GM19397 (cell line): Measurements from ENCODE around the gene HES6.

Experiments
- ATAC-seq: cut with Tn5 transposase; IDR thresholded peaks from one replicate; pipeline ENCODE4 v1.9.1; 2021; ENCODE audit warnings: mild to moderate bottlenecking, moderate library complexity; ENCODE audit not compliant: unreplicated experiment

The HES6 gene

DNA sequence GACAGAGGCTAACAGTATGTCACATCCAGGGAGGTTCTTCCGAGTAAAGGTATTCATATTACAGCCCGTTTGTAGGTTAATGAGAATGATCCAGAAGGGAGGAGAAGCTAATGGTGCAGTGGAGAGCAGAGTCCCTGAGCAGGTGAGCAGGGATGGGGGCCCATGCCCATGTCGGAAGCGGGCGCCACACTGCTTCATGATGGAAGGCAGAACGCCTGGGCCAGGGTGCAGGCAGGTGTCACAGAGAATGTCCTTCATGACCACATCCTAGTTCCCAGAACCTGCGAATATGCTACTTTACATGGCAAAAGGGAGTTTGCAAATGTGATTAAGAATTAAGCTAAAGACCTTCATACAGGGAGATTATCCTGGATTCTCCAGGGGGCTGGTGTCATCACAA, 4.0 kb downstream of the HES6 start:
- ATAC-seq: no peak

DNA sequence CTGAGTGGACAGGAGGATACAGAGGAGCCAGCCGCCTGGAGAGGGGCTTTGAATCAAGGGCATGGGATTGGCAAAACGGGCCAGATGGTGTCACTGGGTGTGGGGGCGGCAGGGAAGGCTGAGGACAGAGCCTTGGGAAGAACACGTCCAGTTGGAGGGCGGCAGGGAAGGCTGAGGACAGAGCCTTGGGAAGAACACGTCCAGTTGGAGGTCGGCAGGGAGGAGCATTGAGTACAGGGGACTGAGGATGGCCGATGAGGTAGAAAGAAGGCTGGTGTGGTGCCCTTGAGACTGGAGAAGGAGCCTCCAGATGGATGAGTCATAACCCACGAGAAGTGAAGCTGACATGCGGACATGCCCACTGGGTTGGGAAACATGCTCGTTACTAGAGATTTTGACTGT, 4.5 kb downstream of the HES6 start:
- ATAC-seq: no peak

DNA sequence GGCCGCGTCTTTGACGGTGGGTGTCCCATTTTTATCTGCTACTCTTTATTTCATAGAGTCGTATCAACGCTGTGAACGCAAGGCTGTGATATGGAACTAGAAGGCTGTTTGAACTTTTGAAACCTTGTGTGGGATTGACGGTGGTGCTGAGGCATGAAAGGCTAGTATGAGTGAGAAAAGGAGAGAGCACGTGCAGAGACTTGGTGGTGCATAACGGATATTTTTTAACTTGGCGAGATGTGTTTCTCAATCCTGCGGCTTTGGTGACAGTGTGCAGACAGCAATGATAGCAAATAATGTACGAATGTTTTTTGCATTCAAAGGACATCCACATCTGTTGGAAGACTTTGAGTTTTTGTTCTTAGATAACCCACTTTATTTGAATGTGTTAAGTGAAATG, 6.2 kb downstream of the HES6 start:
- no peak for ATAC-seq

DNA sequence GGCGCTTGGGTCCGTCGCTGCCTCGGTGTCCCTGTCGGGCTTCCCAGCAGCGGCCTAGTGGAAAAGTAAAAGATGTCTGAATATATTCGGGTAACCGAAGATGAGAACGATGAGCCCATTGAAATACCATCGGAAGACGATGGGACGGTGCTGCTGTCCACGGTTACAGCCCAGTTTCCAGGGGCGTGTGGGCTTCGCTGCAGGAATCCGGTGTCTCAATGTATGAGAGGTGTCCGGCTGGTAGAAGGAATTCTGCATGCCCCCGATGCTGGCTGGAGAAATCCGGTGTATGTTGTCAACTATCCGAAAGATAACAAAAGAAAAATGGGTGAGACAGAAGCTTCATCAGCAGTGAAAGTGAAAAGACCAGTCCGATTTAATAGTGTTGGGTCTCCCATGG, 8.0 kb downstream of the HES6 start:
- no peak for ATAC-seq

DNA sequence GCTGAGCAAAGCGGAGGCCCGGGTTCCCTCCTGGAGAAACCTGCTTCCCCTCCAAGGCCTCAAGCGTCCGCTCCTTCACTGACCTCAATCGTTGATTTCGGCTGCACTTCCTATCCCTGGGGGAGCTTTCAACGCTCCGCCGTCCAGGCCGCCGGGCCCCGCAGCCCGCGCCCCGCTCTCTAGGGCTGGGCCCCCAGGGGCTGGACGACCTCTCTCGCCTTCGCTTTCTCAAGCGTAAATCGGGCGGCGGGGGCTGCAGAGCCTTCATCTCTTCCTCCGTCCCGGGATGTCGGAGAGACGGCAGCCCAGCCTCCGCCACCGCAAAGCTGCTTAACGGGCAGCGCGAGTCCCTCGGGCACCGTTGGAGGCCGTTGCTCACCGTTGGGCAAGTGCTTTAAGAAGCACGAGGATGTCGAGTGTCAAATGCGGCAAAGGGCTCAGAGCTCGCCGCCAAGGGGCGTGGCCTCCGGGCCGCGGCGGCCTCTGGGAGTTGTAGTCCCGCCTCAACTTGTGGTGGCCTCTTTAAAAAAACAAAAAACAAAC, 8.5 kb downstream of the HES6 start:
- ATAC-seq: peak; percentile 55

DNA sequence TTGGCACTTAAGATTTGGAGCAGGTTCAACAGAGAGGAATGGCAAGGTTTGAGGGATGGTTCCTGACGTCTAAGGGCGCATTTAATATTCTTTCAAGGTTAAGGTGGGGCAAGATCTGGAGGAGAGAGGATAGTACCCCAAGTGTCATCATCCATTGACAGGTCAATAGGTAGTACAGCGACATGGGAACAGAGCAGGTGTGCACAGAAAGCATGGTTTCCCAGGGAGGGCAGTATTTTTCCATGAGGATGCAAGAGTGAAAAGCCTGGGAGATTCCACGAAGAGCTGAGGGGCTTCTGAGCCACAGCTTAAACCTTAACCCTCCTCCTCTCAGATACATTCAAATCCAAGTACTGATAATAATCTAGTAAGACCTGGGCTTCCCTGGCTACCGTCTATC, 9.1 kb downstream of the HES6 start:
- no peak for ATAC-seq

DNA sequence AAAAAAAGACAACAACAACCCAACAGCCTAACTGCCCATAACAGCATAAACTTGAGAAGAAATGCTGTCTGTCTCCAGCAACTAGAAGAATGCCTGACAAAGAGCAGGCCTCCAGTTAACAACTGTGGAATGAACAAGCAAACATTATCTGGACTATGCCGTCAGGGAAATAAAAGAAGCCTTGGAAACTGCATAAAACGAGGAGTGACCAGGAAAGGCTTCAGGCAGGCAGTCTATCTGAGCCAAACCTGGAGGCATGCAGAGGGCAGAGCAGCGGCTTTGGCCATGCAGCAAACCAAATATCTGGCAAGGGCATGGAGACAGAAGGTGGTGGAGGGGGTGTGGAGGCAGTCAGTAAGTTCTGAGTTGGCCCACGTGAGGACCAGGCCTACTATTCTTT, 11.1 kb downstream of the HES6 start:
- ATAC-seq: no peak

DNA sequence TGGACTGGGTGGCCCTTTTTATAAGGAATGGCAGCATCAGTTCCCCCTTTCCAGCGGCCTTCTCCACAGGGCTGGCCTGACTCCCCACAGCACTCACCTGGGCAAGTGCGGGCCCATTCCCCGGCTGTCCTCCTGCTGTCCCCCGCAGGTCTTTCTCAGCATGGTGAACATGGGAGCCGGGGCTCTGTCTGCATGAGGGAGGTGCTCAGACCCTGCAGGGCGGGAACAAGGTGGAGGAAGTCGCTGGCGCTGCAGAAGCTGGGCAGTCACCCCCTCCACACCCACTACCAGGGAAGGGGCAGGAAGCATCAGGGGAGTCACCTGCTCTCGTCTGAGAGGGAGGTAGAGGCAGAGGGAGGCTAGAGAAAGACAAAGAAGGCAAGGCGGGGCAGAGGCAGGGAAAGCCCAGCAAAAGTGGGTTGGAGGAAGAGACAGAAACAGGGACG, 12.2 kb downstream of the HES6 start:
- ATAC-seq: no peak

DNA sequence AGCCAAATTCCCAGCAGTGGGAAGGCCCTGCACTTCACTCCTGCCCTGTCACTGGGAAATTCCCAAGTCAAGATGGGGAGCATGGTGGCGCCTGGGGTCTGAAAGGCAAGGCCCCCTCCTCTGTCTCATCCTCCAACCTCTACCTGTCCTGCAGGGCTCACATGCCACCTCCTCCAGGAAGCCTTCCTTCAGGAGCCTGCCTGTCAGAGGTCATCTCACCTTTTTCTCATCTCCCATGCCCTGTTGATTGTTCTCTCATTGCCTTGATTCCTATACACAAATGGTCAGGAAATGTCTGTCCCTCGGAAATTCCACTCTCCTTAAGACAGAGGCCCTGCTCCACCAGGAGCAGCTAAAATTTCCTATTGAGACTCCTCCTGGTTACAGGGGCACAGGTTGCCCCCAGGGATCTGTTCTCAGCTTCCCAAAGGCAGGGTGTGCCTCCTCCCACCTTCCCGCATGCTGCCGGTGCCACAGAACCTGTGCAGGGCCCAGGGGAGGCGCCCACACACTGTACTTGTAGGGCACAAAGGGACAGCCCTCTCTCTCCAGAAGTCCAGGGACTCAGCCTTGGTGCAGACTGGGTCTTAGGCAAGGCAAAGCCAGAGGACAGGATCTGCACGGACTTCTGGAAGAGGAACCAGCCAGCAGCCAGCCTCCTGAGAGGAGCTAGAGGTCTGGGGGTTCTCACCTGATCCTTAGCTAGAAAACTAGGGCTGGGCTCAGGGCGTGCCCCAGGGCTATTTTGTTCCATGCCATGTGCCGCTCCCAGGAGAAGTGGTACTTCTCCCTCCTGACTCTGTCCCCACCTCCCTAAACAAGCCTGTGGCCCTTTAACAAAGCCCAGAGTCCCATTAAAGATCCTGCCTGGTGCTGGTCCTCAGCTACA, 12.9 kb downstream of the HES6 start:
- no peak for ATAC-seq

DNA sequence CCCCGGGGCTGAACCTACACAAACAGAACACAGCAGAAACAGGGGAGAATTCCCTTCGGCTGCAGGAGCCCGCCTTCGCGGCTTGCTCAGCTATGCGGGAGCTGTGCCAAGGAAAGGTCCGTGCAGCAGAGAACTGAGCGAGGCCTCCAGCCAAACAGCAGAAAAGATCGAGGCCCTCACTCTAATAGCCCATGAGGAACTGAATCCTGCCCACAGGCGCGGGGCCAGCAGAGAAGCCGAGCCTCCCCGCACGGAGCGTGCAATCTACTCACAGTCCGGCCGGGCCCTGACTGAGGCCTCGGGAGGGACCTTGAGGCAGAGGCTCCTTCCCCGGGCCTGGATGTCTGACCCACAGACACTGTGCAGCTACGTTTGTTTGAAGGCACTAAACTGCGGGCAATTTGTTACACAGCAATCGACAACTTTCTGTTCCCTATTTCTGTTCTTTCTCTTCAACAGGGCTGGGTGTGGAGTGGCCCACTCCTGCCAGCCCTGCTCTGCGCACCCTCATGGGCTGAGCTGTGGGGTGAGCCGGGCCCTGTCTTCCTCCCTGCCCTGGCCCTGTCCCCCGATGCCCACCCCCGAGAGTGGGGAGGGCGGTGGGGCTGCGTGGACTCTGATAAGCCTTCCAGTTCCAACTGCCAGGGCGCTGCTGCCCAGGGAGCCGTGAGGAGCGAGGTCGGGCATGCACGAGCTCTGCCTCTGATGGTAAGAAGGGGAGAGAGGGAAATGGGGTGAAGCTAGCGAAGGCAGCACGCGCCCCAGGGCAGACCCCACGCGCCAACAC, 13.7 kb downstream of the HES6 start:
- no peak for ATAC-seq

DNA sequence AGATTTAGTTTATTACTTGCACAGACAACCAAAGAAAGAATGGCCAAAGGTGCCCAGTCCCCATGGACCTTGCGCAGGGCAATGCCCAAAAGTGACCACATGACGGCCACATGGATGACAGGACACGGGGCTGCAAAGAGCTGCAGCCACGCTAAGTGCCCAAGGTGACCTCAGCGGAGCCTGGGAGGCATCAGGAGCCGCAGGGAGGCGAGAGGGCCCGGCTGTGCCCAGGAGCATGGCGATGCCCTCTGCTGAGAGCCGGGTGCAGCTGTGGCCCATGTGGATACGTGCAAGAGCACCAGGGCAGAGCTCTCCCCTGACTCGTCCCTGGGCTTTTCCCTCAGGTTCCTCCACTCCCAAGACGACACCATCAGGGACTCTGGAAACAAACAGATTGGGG, 14.7 kb downstream of the HES6 start:
- no peak for ATAC-seq

DNA sequence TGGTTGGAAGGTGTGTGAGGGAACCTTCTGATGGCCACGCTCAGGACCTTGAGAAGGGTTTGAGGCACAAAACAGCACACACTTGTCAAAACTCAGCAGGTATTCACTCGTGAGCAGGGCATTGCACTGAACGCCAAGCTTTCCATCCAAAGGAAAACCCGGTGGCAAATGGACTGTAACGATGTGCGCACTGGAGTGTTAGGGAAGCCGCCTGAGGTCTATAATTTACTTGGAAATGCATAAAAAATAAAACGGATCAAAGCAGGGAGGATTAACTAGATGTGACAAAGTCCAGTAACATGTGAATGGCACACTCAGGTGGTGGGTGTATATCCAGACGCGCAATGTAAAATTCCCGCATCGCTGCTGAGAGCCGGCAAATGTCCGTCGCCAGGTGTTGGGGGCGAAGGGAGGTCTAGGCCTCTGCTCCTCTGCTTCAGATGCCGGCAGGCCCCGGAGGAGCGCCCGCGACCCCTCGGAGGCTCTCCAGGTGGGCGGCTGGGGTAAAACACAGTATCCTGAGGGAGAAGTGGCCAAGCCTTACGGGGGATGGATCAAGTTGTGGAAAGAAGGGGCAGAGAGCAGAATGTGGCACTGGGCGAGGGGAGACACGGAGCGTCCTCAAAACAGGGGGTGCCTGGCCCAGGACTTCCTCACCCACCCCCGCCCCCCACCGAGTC, 15.3 kb downstream of the HES6 start:
- no peak for ATAC-seq

DNA sequence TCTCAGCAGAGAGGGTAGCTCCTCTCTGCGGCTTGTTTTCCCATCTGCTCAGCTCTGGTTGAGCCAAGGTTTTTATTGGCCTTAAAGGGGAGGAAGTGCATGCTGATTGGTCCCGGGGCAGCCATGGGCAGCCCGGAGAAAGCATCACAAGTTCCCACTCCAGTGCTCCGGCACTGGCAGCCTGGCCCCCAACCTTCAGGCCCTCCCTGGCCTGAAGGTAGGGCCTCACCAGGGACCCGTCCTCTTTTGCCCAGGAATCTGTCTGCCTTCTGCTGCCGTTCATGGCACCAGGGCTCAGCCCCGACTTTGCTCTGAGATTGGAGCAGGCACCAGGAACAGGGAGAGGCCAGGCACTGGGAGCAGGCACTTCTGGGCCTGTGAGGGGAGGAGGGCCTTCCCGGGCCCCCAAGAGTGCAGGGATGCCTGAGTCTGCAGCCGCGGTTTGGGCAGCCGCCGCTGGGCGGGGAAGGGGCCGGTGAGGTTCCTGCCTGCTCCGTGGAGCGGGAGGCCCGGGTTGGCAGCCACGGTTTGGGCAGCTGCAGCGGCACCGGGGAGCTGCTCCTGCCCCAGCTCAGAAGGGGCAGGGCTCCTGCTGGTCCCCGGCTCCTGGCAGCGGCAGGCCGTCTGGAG, 18.8 kb downstream of the HES6 start:
- ATAC-seq: no peak

DNA sequence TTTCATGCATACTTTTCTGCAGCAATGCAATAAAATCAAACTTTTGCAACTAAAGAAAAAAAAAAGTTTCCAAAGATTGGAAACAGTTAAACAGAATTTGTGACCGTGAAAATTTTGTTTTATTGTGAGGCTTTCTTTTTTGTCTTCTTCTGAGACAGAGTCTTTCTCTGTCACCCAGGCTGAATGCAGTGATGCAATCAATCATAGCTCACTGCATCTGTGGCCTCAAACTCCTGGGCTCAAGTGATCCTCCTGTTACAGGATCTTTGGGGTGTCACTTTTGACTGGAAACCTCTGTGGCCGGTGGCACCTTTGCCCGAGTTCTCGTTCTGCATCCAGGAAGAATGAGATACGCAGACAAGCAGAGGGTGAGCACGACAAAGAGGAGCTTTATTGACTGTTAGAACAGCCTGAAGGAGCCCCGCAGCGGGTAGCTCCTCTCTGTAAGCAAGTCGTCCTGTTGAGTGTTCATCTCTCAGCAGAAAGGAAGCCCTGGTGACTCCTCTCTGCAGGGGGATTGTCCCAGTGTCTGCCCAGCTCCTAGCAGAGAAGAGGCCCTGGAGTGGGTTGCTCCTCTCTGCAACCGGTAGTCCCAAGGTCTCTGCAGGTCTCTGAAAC, 19.5 kb downstream of the HES6 start:
- ATAC-seq: no peak

DNA sequence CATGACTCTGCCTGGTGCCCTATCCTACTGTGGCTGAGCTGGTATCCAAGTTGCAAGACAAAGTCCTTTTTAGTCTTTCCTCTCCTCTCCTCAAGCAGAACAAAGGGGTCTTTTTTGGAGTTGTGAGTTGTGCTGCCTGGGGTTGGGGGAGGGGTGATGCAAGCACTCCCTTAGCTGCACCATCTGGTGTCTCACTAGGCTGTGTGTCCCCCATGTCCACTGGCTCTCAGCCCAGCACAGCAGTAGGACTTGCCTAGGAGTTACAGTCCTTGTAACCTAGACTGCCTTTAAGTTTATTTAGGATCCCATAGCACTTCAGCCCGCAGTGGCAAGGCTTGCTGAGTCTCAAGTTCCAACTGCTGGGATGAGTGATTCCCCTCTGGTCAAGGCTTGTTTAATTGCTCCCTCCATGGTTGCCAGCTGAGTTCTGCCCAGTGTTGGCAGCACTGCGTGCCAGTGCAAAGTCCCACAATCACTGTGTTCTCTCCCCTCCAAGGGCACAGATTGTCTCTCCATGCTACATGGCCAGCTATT, 23.1 kb downstream of the HES6 start:
- no peak for ATAC-seq

DNA sequence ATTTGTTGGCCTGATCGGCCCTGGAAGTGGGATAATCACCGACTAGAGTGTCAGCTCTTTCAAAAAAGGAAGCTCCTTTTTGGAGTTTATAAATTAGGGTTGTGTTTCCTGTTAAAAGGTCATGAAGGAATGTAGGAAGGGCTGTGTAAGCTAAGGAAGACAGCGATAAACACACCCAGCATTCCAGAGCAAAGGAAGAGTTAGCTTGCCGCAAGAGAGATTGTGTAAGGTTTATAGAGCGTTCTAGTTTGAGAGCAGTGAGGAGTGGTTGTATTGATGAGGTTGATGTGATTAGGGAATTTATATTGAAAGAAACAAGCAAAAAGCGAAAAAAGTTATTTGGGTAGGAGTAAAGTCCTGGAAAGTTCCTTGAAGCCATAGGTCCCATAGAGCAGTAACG, 32.8 kb downstream of the HES6 start:
- no peak for ATAC-seq

DNA sequence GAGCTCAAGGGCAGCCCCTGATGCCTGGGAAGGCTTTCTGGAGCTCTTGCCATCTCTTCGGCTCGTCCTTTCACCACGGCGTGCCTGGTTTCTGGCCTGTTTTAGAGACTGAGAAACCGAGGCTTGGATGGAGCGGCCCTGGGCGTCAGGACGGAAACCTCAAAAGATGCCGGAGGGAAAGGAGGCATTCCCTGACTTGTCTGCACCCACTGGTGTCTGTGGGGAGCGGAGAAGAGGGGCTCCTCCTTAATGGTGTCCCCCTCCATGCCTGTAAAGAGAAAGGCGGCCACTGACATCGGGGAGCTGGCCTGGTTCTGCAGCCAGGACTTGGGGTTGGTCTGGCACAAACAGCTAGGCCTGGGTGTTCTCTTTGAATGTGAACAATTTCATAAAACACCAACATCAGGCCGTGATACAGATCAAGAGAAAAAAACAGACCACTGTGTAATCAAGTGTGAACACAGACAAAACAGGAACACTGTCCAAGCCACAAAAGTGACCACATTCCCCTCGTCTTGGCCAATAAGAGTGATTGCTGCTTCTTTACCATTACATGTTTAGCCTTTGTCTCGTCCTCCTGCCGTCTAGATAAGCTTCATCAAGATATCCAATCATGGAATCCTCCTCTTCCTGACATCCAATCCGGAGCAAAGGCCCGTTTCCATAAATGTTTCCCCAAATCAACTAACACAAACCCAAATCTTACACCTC, 35.7 kb downstream of the HES6 start:
- no peak for ATAC-seq

DNA sequence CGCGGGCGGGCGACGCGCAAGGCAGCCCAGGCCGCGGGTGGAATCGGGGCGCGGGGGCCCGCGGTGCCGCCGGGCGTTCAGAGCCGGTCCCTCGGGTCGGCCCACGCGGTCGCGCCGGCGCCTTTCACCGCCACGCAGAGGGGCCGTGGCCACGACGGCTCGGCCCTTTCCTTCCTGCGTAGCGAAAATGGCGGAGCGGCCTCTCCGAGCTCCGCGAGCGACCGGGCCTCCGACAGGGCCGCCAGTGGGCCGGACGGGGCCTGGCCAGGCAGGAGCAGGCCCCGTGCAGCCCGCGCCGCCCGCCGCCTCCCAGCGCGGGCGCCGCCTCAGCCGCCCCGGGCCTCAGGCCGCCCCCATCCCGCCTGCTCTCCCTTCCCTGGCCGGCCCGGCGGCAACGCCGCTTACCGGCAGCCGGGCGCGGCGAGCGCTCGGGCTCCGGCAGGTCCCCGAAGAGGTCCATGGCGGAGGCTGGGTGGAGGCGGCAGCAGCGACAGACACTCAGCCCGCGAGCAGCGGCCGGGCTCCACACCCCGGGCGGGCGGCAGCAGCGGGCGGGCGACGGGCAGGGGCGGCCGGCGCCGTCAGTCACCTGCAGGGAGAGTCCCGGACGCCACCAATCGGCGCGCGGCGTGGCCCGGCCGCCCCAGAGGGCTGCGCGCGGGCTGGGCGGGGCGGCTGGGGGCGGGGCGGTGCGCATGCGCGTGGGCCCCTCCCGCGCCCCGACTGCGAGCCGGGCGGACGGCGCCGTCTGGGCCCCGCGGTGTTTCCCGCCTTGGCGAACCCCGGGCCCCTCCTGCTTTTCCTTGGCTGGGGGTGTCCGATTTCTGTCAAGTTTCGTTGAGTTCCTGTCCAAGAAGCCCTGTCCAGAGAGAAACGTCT, 36.5 kb downstream of the HES6 start, which contains the start of gene ILKAP:
Gene ILKAP (minus strand): TSS at position 602 of the 879 bp plus-strand sequence. CDS start 142 bp downstream, at position 460.
- peak; percentile 97 for ATAC-seq
